Vagina (tissue), 2 donors: Measurements from ENCODE around the gene KIF5A. TPM values are rescaled to one million over a fixed set of nuclear protein-coding genes. Genes with fewer than 3 reads are reported as not detected.
"Not testable (repeated sequence)": the region's sequence is repeated elsewhere in the genome, so short reads cannot be mapped to it uniquely, and the experiment has no call there.

Experiments
- DNase-seq, 2 donors: peaks; one replicate each; pipeline ENCODE4 v3.0.0-alpha.2; 2017; ENCODE audit errors: extremely low spot score in 2 of 2
- H3K27ac ChIP-seq: fragments of 200-600 bp; sonication (generic); one replicate; pipeline ENCODE4 v1.5.1; 2019
- H3K27me3 ChIP-seq: fragments of 200-600 bp; sonication (generic); one replicate; pipeline ENCODE4 v1.5.1; 2019
- H3K36me3 ChIP-seq, 2 donors: fragments of 200-600 bp; sonication (generic); one replicate each; pipeline ENCODE4 v1.5.1; 2017 to 2019
- H3K4me1 ChIP-seq: fragments of 200-600 bp; sonication (generic); one replicate; pipeline ENCODE4 v1.5.1; 2019
- H3K4me3 ChIP-seq, 2 donors: fragments of 200-600 bp; sonication (generic); 1 replicate in 1 of 2; 2 replicates in 1 of 2; pipeline ENCODE4 v1.5.1; 2016 to 2019
- H3K9me3 ChIP-seq: fragments of 200-600 bp; sonication (generic); one replicate; pipeline ENCODE4 v1.5.1; 2019
- POLR2A ChIP-seq, 2 donors: fragments of 450-650 bp; IDR thresholded peaks; one replicate each; pipeline ENCODE4 v1.6.1; 2017; ENCODE audit warnings: antibody characterized with exemption in 2 of 2, mild to moderate bottlenecking in 2 of 2, moderate library complexity in 2 of 2
- POLR2AphosphoS5 ChIP-seq, 2 donors: sonication (generic); formaldehyde crosslinking; IDR thresholded peaks; one replicate each; pipeline ENCODE4 v1.9.0; 2017; ENCODE audit warnings: antibody characterized with exemption in 2 of 2, mild to moderate bottlenecking in 2 of 2, low read depth in 1 of 2; ENCODE audit not compliant: insufficient read depth in 1 of 2
- intact Hi-C: fragments of 100-400 bp; cut with DNase I; formaldehyde crosslinking; loops from one replicate; pipeline ENCODE4 v1.15.1; 2023
- total RNA-seq: library from RNA; depleted of rRNA; stranded (reverse); fragments of >200 nt; gene quantifications from one replicate; pipeline ENCODE4 v1.2.3, GENCODE V29; 2016
- TF ChIP-seq, protein P1 (sequence below), 3 experiments: fragments of 450-650 bp in 2 of 3; fragments of 200-600 bp in 1 of 3; sonication (generic) in 1 of 3; IDR thresholded peaks; one replicate each; pipeline ENCODE4 v1.5.1; 2017 to 2019; ENCODE audit warnings: antibody characterized with exemption in 3 of 3, mild to moderate bottlenecking in 2 of 3, moderate library complexity in 2 of 3

The KIF5A gene
- total RNA-seq, 1 donor from 2014 or later, result 4.4 TPM

DNA sequence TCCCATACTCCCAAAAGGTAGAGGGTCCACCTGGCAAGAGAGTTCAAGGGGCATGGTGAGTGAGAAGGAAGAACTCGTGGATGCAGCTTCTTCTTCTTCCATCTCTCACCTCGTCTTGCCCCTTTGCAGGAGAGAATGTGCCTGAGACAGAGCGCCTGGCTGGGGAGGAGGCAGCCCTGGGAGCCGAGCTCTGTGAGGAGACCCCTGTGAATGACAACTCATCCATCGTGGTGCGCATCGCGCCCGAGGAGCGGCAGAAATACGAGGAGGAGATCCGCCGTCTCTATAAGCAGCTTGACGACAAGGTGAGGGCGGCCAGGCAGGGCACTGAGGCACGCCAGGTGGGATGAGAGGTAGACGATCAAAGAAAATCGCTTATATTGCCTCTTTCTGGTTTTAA, 20.0 kb downstream of the KIF5A start:
- Histone ChIP-seq H3K4me3 (no peak overlapping the region), H3K27me3 (no peaks in the 10 kb centered on the region), H3K36me3 (no peaks in the 10 kb centered on the region), H3K9me3 (no peaks in the 10 kb centered on the region), H3K4me1 (no peaks in the 10 kb centered on the region), H3K27ac (no peak overlapping the region)
- no peak for DNase-seq
- TF ChIP-seq, protein P1, sequence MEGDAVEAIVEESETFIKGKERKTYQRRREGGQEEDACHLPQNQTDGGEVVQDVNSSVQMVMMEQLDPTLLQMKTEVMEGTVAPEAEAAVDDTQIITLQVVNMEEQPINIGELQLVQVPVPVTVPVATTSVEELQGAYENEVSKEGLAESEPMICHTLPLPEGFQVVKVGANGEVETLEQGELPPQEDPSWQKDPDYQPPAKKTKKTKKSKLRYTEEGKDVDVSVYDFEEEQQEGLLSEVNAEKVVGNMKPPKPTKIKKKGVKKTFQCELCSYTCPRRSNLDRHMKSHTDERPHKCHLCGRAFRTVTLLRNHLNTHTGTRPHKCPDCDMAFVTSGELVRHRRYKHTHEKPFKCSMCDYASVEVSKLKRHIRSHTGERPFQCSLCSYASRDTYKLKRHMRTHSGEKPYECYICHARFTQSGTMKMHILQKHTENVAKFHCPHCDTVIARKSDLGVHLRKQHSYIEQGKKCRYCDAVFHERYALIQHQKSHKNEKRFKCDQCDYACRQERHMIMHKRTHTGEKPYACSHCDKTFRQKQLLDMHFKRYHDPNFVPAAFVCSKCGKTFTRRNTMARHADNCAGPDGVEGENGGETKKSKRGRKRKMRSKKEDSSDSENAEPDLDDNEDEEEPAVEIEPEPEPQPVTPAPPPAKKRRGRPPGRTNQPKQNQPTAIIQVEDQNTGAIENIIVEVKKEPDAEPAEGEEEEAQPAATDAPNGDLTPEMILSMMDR (IDR thresholded peaks at IDR 0.05), result no peak
- TF ChIP-seq POLR2AphosphoS5 (IDR thresholded peaks at IDR 0.05; ENCODE audit: insufficient read depth in 1 of 2, low read depth in 1 of 2) (no peak), POLR2A (IDR thresholded peaks at IDR 0.05) (no peak)
- intact Hi-C loops, result no loop called here

DNA sequence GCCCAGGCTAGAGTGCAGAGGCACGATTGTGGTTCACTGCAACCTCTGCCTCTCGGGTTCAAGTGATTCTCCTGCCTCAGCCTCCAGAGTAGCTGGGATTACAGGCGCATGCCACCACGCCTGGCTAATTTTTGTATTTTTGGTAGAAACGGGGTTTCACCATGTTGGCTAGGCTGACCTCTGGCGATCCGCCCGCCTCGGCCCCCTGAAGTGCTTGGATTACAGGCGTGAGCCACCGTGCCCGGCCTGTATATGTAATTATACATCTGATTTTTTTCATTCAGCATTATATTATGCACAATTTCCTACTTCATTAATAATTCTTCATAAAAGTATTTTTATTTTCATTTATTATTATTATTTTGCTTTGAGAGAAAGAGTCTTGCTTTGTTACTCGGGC, 20.6 kb downstream of the KIF5A start:
- H3K36me3 ChIP-seq, H3K27ac ChIP-seq, H3K4me1 ChIP-seq, intact Hi-C loops, H3K4me3 ChIP-seq, DNase-seq, H3K9me3 ChIP-seq, H3K27me3 ChIP-seq: not testable (repeated sequence)

DNA sequence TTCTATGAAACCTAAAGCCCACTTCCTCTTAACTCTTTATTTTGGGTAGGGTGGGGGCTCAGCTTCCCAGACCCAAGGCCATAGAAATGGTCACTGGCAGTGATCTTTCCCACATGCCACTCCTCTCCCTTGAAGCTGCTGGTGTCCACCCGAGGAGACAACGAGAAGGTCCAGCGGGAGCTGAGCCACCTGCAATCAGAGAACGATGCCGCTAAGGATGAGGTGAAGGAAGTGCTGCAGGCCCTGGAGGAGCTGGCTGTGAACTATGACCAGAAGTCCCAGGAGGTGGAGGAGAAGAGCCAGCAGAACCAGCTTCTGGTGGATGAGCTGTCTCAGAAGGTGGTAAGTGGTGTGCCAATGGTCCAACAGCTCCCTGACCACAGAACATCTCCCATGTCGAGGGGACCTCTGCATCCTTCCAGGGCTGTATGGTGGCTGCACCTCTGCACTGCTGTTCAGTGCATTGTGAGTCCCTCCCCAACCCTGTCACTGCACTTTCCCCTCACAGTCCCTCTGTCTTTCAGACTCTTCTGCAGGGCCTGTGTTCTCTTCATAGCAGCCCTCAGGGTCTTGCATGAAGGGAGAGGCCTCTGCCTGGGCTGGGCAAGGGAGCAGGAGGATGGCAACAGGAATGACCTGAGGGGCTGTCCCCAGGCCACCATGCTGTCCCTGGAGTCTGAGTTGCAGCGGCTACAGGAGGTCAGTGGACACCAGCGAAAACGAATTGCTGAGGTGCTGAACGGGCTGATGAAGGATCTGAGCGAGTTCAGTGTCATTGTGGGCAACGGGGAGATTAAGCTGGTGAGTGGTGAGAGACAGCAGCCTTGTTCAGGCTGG, 22.3 kb downstream of the KIF5A start:
- H3K4me3 ChIP-seq, result no peak overlapping the region
- intact Hi-C loops, result no loop called here
- H3K27ac ChIP-seq, result no peak overlapping the region
- no peak for DNase-seq
- no peaks in the 10 kb centered on the region for H3K27me3 ChIP-seq
- TF ChIP-seq, protein P1 (IDR thresholded peaks at IDR 0.05), result no peak
- no peak for TF ChIP-seq POLR2AphosphoS5 (IDR thresholded peaks at IDR 0.05; ENCODE audit: insufficient read depth in 1 of 2, low read depth in 1 of 2)
- TF ChIP-seq POLR2A (IDR thresholded peaks at IDR 0.05), result no peak
- no peaks in the 10 kb centered on the region for H3K4me1 ChIP-seq
- H3K9me3 ChIP-seq, result no peaks in the 10 kb centered on the region
- no peaks in the 10 kb centered on the region for H3K36me3 ChIP-seq

DNA sequence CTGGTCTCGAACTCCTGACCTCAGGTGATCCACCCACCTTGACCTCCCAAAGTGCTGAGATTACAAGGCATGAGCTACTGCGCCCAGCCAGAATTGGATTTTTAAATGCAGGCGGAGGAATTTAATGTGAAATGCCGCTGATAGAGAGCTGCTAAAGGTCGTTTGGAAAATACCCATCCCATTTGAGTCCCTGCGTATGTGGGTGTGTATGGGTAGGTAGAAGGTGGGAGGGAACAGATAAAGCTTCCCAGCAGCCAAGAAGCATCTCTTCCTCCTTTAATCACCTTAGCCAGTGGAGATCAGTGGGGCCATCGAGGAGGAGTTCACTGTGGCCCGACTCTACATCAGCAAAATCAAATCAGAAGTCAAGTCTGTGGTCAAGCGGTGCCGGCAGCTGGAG, 25.0 kb downstream of the KIF5A start:
- intact Hi-C loops, result no loop called here
- no peak for DNase-seq
- H3K4me3 ChIP-seq, result no peak overlapping the region
- H3K36me3 ChIP-seq, result no peaks in the 10 kb centered on the region
- TF ChIP-seq POLR2A (IDR thresholded peaks at IDR 0.05) (no peak), POLR2AphosphoS5 (IDR thresholded peaks at IDR 0.05; ENCODE audit: insufficient read depth in 1 of 2, low read depth in 1 of 2) (no peak)
- TF ChIP-seq, protein P1 (IDR thresholded peaks at IDR 0.05), result no peak
- no peaks in the 10 kb centered on the region for H3K4me1 ChIP-seq
- no peaks in the 10 kb centered on the region for H3K9me3 ChIP-seq
- H3K27me3 ChIP-seq, result no peaks in the 10 kb centered on the region
- no peak overlapping the region for H3K27ac ChIP-seq

DNA sequence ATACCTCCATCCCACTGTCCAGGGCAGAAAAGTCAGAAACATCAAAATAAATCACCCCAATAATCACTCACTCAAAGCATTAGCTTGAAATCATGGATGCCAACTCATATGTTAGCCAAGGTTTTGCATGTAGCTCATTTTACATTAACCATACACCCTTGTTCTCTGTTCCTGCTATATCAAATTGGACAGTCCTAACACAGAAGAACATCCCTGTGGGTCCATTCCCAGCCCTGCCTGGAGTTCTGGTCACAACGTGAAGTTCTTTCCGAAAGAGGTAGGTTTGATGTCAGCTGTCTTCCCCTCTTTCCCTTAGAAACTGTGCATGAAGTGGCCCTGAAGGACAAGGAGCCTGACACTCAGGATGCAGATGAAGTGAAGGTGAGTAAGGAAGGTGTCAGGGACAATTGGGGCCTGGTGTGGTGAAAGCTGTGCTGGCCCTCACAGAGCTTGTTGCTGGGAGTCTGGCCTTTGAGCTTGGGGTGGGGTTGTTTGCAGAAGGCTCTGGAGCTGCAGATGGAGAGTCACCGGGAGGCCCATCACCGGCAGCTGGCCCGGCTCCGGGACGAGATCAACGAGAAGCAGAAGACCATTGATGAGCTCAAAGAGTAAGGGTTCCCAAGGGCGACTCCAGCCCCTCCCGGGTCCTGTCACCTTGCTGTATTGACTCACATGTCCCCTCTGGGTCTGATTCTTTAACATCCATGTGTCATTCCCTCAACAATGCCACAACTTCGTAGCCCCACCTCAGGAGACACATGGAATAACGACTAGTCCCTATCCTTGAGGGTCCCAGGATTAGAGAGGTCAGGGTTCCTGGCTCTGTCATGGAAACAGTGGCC, 26.1 kb downstream of the KIF5A start:
- intact Hi-C loops, result no loop called here
- Histone ChIP-seq H3K27me3 (no peaks in the 10 kb centered on the region), H3K4me1 (no peaks in the 10 kb centered on the region), H3K36me3 (no peaks in the 10 kb centered on the region), H3K4me3 (no peak overlapping the region), H3K9me3 (no peaks in the 10 kb centered on the region), H3K27ac (no peak overlapping the region)
- no peak for DNase-seq
- no peak for TF ChIP-seq POLR2AphosphoS5 (IDR thresholded peaks at IDR 0.05; ENCODE audit: insufficient read depth in 1 of 2, low read depth in 1 of 2)
